HAP-1 (cell line): ENCODE data around the gene GBA3.

Experiments used
- DNase-seq, 2 experiments: peaks; one replicate each; pipeline ENCODE4 v3.0.0-alpha.2; 2016 to 2020; ENCODE audit warnings: low spot score in 2 of 2
- H3K27me3 ChIP-seq: fragments of 250-450 bp; sonication (Bioruptor Pico); 2 replicates; pipeline ENCODE4 v1.5.1; 2020; ENCODE audit warnings: low read depth, mild to moderate bottlenecking, moderate library complexity
- H3K36me3 ChIP-seq: fragments of 250-450 bp; sonication (Bioruptor Pico); replicated peaks from 2 replicates; pipeline ENCODE4 v1.5.1; 2020; ENCODE audit warnings: mild to moderate bottlenecking
- H3K4me1 ChIP-seq: fragments of 250-450 bp; sonication (Bioruptor Pico); 2 replicates; pipeline ENCODE4 v1.5.1; 2020; ENCODE audit warnings: mild to moderate bottlenecking
- H3K4me3 ChIP-seq: fragments of 250-450 bp; sonication (Bioruptor Pico); 2 replicates; pipeline ENCODE4 v1.5.1; 2020; ENCODE audit warnings: mild to moderate bottlenecking, moderate library complexity
- H3K9me3 ChIP-seq: fragments of 250-450 bp; sonication (Bioruptor Pico); 2 replicates; pipeline ENCODE4 v1.5.1; 2020; ENCODE audit warnings: mild to moderate bottlenecking, moderate library complexity
- in situ Hi-C: fragments of 300-500 bp; cut with MboI; formaldehyde crosslinking; loops from 3 replicates; pipeline ENCODE4 v1.14.3; 2020; ENCODE audit warnings: low sequenced_read_pairs, inconsistent platforms, mixed read lengths

Gene GBA3

GRCh38 chr4:22676063-22676462 is 16.7 kb upstream of the GBA3 start:
- no peaks in the 10 kb centered on the region for H3K9me3 ChIP-seq
- no peaks in the 10 kb centered on the region for H3K36me3 ChIP-seq
- H3K27me3 ChIP-seq, result peaks cover 21% of the 10 kb centered on the region
- H3K4me1 ChIP-seq, result no peaks in the 10 kb centered on the region
- H3K4me3 ChIP-seq, result no peak overlapping the region
- in situ Hi-C loops, result loop anchor here (25.0 kb wide), 1 partner anchor 889 kb away; no protein-coding TSS in a partner anchor
- DNase-seq, result no peak

GRCh38 chr4:22677780-22678179 is 15.0 kb upstream of the GBA3 start:
- in situ Hi-C loops, result loop anchor here (25.0 kb wide), 1 partner anchor 890 kb away; no protein-coding TSS in a partner anchor
- H3K36me3 ChIP-seq, result no peaks in the 10 kb centered on the region
- peaks cover 19% of the 10 kb centered on the region for H3K27me3 ChIP-seq
- no peaks in the 10 kb centered on the region for H3K9me3 ChIP-seq
- DNase-seq, result no peak
- H3K4me1 ChIP-seq, result no peaks in the 10 kb centered on the region
- no peak overlapping the region for H3K4me3 ChIP-seq

DNA sequence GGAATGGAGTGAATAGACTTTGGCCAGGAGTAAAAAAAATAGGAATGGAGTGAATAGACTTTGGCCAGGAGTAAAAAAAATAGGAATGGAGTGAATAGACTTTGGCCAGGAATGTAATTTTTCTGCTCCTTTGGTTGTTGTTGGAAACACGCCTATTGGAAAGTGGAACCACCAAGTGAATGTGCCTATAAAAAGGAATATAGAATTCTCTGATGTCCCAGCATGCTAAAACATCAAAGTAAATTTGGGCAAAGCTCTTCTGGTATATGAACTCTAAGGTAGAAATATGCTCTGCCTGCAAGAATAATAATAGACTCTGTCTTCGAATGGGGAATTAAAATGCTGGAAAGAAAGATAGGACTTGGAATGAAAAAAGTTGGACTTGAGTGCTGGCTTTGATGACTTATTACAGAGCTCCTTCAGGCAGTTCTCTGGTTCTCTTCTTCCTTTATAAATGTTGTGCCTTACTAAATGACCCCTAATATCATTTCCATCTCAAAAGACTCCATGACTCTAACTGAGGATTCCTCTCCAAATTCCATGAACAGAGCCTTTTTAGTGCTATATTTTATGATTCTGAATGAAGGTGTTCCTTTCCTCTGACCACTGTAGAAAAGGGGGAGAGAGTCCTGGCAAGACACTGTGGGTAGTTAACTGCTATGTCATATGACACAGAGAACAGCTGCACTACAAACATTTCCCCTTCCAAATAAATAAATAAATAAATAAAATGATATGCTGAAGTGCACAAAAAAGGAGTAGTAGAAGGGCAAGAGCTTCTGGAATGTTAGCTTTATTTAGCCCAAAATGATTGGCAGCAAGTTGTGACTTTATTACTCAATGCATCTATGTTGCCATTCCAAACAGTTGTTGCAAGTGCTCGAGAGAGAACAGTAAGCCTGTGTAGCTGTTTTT is 13.5 kb upstream of the GBA3 start:
- no peak for DNase-seq
- H3K4me3 ChIP-seq, result no peak overlapping the region
- H3K27me3 ChIP-seq, result peaks cover 18% of the 10 kb centered on the region
- no peaks in the 10 kb centered on the region for H3K9me3 ChIP-seq
- H3K4me1 ChIP-seq, result no peaks in the 10 kb centered on the region
- in situ Hi-C loops, result loop anchor here (25.0 kb wide), 1 partner anchor 892 kb away; no protein-coding TSS in a partner anchor
- no peaks in the 10 kb centered on the region for H3K36me3 ChIP-seq

DNA sequence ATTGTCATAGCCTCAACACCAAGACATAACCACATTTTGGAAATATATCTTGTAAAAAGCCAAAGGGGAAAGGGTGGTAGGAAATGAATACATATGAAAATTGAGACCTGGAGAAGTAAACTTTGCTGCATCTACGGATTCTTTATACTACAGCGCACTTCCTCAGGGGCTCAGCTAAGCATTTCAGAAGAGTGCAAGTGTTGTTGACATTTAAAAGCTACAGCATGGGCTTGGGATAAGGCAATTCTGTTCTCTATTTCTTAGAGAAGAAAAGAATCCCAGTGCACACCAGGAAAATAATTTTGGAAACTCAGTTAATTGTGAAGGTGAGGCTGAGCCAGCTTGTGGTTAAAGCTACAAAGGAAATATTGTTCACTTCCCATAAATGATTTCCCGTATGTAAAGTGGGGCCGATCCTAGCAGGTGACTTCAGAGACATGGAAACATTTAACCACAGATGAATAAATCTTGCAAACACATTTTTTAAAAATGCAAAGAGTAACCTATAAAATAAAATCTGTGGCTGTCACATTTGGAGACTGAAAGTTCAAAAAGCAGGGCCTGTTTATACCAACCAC is 12.6 kb upstream of the GBA3 start:
- Histone ChIP-seq H3K4me3 (no peak overlapping the region), H3K9me3 (no peaks in the 10 kb centered on the region), H3K4me1 (no peaks in the 10 kb centered on the region), H3K27me3 (peaks cover 21% of the 10 kb centered on the region), H3K36me3 (no peaks in the 10 kb centered on the region)
- in situ Hi-C loops, result loop anchor here (25.0 kb wide), 1 partner anchor 893 kb away; no protein-coding TSS in a partner anchor
- DNase-seq, result no peak

DNA sequence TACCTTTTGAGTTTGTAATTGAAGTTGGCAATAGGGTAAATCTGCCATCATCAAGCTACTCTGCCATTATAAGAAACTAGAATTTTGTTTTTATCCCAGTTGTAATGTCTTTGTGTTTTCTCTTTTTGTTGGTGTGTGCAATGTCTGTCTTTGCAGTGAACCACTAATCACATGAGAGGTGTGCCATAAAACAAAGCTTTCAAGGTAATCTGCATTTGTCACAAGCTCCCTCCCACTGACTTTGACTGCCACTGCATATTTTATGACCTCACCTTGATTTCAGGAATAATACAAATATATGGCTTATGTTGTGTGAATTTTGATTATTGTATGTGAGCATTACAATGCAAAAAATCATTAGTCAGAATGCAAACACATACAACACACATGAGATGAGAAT is 9.0 kb upstream of the GBA3 start:
- in situ Hi-C loops, result loop anchor here (25.0 kb wide), 1 partner anchor 896 kb away; no protein-coding TSS in a partner anchor
- no peaks in the 10 kb centered on the region for H3K9me3 ChIP-seq

DNA sequence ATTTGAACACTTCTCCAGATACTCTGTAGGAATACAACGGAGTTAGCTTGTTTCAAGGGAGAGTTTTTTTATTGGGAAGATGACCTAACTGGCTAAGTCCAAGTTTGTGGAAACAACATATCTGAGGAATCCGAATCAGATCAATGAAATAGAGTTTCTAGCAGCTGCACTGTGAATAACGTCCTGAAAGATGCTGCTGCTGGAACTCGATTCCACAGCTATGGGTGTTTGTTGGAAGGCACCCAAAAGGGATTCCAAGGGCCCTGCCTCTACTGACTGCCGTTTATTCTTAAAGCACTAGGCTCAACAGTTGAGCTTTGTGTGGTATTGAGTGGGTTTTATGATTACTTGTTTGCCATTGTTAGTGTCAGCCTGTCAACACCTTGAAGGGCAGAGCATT is 6.6 kb upstream of the GBA3 start:
- Histone ChIP-seq H3K9me3 (no peaks in the 10 kb centered on the region), H3K4me1 (0 out of 2 replicates have a peak, but pooled peaks cover 2% of the 10 kb centered on the region), H3K27me3 (peaks cover 19% of the 10 kb centered on the region), H3K4me3 (no peak overlapping the region), H3K36me3 (no peaks in the 10 kb centered on the region)
- DNase-seq, result no peak
- in situ Hi-C loops, result loop anchor here (25.0 kb wide), 1 partner anchor 899 kb away; no protein-coding TSS in a partner anchor

More for the DNA sequence above, 9.0 kb upstream of the GBA3 start:
- H3K36me3 ChIP-seq, result no peaks in the 10 kb centered on the region
- peaks cover 30% of the 10 kb centered on the region for H3K27me3 ChIP-seq
- no peak overlapping the region for H3K4me3 ChIP-seq
- DNase-seq, result no peak
- no peaks in the 10 kb centered on the region for H3K4me1 ChIP-seq

- in situ Hi-C loops, result loop anchor here (25.0 kb wide), 1 partner anchor 901 kb away; no protein-coding TSS in a partner anchor
- Histone ChIP-seq H3K27me3 (peaks cover 24% of the 10 kb centered on the region), H3K36me3 (no peaks in the 10 kb centered on the region), H3K4me3 (no peak overlapping the region), H3K9me3 (no peaks in the 10 kb centered on the region), H3K4me1 (0 out of 2 replicates have a peak, but pooled peaks cover 2% of the 10 kb centered on the region)
- DNase-seq, result no peak
These were observed 4.5 kb upstream of the GBA3 start for GRCh38 chr4:22688236-22688635.

- DNase-seq, result no peak
- in situ Hi-C loops, result loop anchor here (25.0 kb wide), 1 partner anchor 902 kb away; no protein-coding TSS in a partner anchor
These were observed 3.3 kb upstream of the GBA3 start for GRCh38 chr4:22689428-22689827.

DNA sequence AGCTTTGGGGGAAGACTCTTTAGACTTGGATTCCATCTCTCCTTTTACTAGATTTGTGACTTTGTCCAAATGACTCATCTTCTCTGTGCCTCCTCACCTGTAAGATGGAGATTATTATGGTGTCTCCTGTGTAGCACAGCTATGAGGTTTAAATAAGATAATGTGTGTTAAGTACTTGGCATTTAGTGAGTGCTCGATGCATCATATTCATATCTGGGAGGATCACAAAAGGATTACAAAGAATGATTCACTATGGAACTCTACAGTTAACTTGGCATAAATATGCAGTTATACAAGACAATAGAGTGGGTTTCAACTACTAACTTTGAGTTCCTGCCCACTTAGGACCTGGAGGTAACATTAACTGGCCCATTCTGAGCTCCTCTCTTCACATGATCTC is 2.3 kb downstream of the GBA3 start:
- H3K27me3 ChIP-seq, result peaks cover 34% of the 10 kb centered on the region
- no peaks in the 10 kb centered on the region for H3K9me3 ChIP-seq
- in situ Hi-C loops, result loop anchor here (10.0 to 25.0 kb wide), 2 partner anchors 290 to 908 kb away; no protein-coding TSS in a partner anchor
- H3K36me3 ChIP-seq, result no peaks in the 10 kb centered on the region
- no peak for DNase-seq
- H3K4me1 ChIP-seq, result 0 out of 2 replicates have a peak, but pooled peaks cover 2% of the 10 kb centered on the region
- H3K4me3 ChIP-seq, result no peak overlapping the region

More at GRCh38 chr4:22689428-22689827, 3.3 kb upstream of the GBA3 start:
- Histone ChIP-seq H3K9me3 (no peaks in the 10 kb centered on the region), H3K27me3 (peaks cover 31% of the 10 kb centered on the region), H3K4me3 (no peak overlapping the region), H3K4me1 (0 out of 2 replicates have a peak, but pooled peaks cover 2% of the 10 kb centered on the region), H3K36me3 (no peaks in the 10 kb centered on the region)

DNA sequence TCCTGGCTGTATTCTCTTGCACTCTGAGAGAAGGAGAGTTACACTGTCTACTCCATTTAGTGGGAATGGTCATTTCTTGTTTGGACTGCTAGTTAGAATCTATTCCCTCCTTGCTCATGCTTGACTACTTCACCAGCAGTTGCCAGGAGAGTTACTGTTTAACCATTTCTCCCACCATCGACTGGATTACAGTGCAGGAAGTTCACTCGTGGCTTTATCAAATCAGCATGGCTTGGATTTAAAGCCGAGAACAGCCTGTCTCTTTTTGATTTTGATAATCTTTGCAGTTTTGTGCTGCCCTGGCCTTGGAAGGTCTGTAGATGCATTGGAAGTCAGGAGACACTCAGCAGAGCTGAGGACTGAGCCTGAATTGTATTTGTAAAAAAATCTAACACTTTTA is 3.2 kb downstream of the GBA3 start:
- Histone ChIP-seq H3K36me3 (no peaks in the 10 kb centered on the region), H3K27me3 (peaks cover 34% of the 10 kb centered on the region), H3K4me3 (no peak overlapping the region), H3K9me3 (no peaks in the 10 kb centered on the region), H3K4me1 (no peaks in the 10 kb centered on the region)
- no peak for DNase-seq
- in situ Hi-C loops, result loop anchor here (10.0 to 25.0 kb wide), 2 partner anchors 291 to 909 kb away; no protein-coding TSS in a partner anchor

GRCh38 chr4:22703912-22704311 is 11.2 kb downstream of the GBA3 start:
- H3K4me3 ChIP-seq, result no peak overlapping the region

GRCh38 chr4:22707390-22707789 is 14.7 kb downstream of the GBA3 start:
- peaks cover 8% of the 10 kb centered on the region for H3K27me3 ChIP-seq
- H3K4me1 ChIP-seq, result no peaks in the 10 kb centered on the region
- no peak for DNase-seq
- no peaks in the 10 kb centered on the region for H3K36me3 ChIP-seq
- H3K4me3 ChIP-seq, result no peak overlapping the region
- in situ Hi-C loops, result no loop called here
- no peaks in the 10 kb centered on the region for H3K9me3 ChIP-seq

More at GRCh38 chr4:22703912-22704311, 11.2 kb downstream of the GBA3 start:
- DNase-seq, result no peak
- Histone ChIP-seq H3K4me1 (no peaks in the 10 kb centered on the region), H3K36me3 (no peaks in the 10 kb centered on the region), H3K27me3 (peaks cover 8% of the 10 kb centered on the region), H3K9me3 (no peaks in the 10 kb centered on the region)
- in situ Hi-C loops, result no loop called here

DNA sequence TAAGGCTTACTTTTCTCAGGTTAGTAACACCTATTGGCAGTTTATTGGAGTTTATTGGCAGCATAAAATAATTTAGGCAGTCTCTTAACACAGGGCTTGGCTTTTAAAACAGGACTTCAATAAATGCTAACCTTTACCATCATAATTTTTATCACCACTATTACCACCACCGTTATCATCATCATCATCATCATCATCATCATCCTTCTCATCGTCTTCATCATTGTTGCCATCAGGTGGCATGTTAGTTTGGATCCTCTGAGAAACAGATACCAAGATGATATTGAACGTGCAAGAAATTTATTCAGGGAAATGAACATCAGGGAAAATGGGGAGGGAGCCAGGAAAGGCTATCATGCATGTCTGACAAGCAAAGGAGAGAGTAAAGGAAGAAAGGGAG is 16.2 kb downstream of the GBA3 start:
- Histone ChIP-seq H3K9me3 (no peaks in the 10 kb centered on the region), H3K4me3 (no peak overlapping the region), H3K36me3 (no peaks in the 10 kb centered on the region), H3K4me1 (no peaks in the 10 kb centered on the region), H3K27me3 (peaks cover 11% of the 10 kb centered on the region)
- in situ Hi-C loops, result no loop called here
- DNase-seq, result no peak
